GM23338 (cell line): ENCODE data around the gene MEGF9. TPM values are rescaled to one million over a fixed set of nuclear protein-coding genes. Genes with fewer than 3 reads are reported as not detected.
A peak's percentile ranks its signal among the peaks of the same experiment; 100 is the strongest.

Experiments used
- ATAC-seq: fragments of 200-7000 bp; cut with Tn5 transposase; 3 replicates; pipeline ENCODE4 v1.9.1; 2020
- DNase-seq: peaks from one replicate; pipeline ENCODE4 v3.0.0-alpha.2; 2015; ENCODE audit warnings: low spot score
- H2AFZ ChIP-seq: fragments of 200-600 bp; sonication (generic); 2 replicates; pipeline ENCODE4 v1.8.0; 2016; ENCODE audit warnings: antibody characterized with exemption, mild to moderate bottlenecking, moderate library complexity
- H3F3A ChIP-seq: fragments of 200-600 bp; sonication (generic); replicated peaks from 2 replicates; pipeline ENCODE4 v1.8.0; 2017; ENCODE audit warnings: antibody characterized with exemption, mixed run types, low read depth
- H3K27ac ChIP-seq: fragments of 200-600 bp; sonication (generic); 2 replicates; pipeline ENCODE4 v1.6.1; 2016; ENCODE audit warnings: low read depth
- H3K27me3 ChIP-seq: fragments of 200-600 bp; sonication (generic); 2 replicates; pipeline ENCODE4 v1.8.0; 2016; ENCODE audit warnings: mild to moderate bottlenecking, mixed run types, moderate library complexity; ENCODE audit not compliant: insufficient read depth
- H3K36me3 ChIP-seq: fragments of 200-600 bp; sonication (generic); 2 replicates; pipeline ENCODE4 v1.8.0; 2016; ENCODE audit warnings: mild to moderate bottlenecking; ENCODE audit not compliant: insufficient read depth
- H3K4me1 ChIP-seq: fragments of 200-600 bp; sonication (generic); 2 replicates; pipeline ENCODE4 v1.8.0; 2016; ENCODE audit warnings: mild to moderate bottlenecking, moderate library complexity; ENCODE audit not compliant: insufficient read depth
- H3K4me2 ChIP-seq: fragments of 200-600 bp; sonication (generic); 2 replicates; pipeline ENCODE4 v1.7.1; 2017; ENCODE audit warnings: mixed run types
- H3K4me3 ChIP-seq: fragments of 200-600 bp; sonication (generic); 2 replicates; pipeline ENCODE4 v1.6.1; 2016; ENCODE audit warnings: mixed run types
- H3K79me2 ChIP-seq: fragments of 200-600 bp; sonication (generic); replicated peaks from 2 replicates; pipeline ENCODE4 v1.8.0; 2017; ENCODE audit warnings: mild to moderate bottlenecking; ENCODE audit not compliant: insufficient read depth
- H3K9me2 ChIP-seq: fragments of 200-600 bp; sonication (generic); 2 replicates; pipeline ENCODE4 v1.8.0; 2017; ENCODE audit not compliant: insufficient read depth
- H4K20me1 ChIP-seq: fragments of 200-600 bp; sonication (generic); replicated peaks from 2 replicates; pipeline ENCODE4 v1.8.0; 2017; ENCODE audit warnings: mild to moderate bottlenecking; ENCODE audit not compliant: insufficient read depth
- H3K27ac Mint-ChIP-seq: 2 replicates; pipeline ENCODE4 v1.8.0; 2020; ENCODE audit warnings: inconsistent platforms, mild to moderate bottlenecking, moderate library complexity, mixed read lengths
- H3K27me3 Mint-ChIP-seq: 3 replicates; pipeline ENCODE4 v1.8.0; 2022; ENCODE audit warnings: low read depth, mild to moderate bottlenecking, moderate library complexity, mixed read lengths, inconsistent platforms; ENCODE audit not compliant: insufficient read depth, poor library complexity
- H3K36me3 Mint-ChIP-seq: 3 replicates; pipeline ENCODE4 v1.8.0; 2021; ENCODE audit warnings: low read depth, mild to moderate bottlenecking, inconsistent platforms, moderate library complexity, mixed read lengths
- H3K4me1 Mint-ChIP-seq: 3 replicates; pipeline ENCODE4 v1.8.0; 2020; ENCODE audit warnings: mild to moderate bottlenecking, inconsistent platforms, mixed read lengths
- H3K4me3 Mint-ChIP-seq: 3 replicates; pipeline ENCODE4 v1.8.0; 2021; ENCODE audit warnings: moderate library complexity, mild to moderate bottlenecking, inconsistent platforms, mixed read lengths
- H3K9me3 Mint-ChIP-seq: 3 replicates; pipeline ENCODE4 v1.8.0; 2020; ENCODE audit warnings: moderate library complexity, mild to moderate bottlenecking, inconsistent platforms, mixed read lengths
- CTCF ChIP-seq, 2 experiments: fragments of 200-600 bp in 1 of 2; sonication (generic) in 1 of 2; conservative IDR thresholded peaks; 2 replicates each; pipeline versions ENCODE4 v1.5.1 to v1.6.1; 2016 to 2017; ENCODE audit warnings: antibody characterized with exemption in 2 of 2, low read depth in 2 of 2, mild to moderate bottlenecking in 2 of 2, moderate library complexity in 1 of 2
- EZH2 ChIP-seq: fragments of 200-600 bp; sonication (generic); IDR thresholded peaks from one replicate; pipeline ENCODE4 v1.8.0; 2017; ENCODE audit warnings: antibody characterized with exemption, mild to moderate bottlenecking, low read depth; ENCODE audit not compliant: unreplicated experiment
- EZH2phosphoT487 ChIP-seq: fragments of 200-600 bp; sonication (generic); IDR thresholded peaks from one replicate; pipeline ENCODE4 v1.8.1; 2018; ENCODE audit warnings: antibody characterized with exemption; ENCODE audit not compliant: unreplicated experiment
- JUNB ChIP-seq: IDR thresholded peaks from one replicate; pipeline ENCODE4 v1.6.1; 2016; ENCODE audit warnings: antibody characterized with exemption; ENCODE audit not compliant: unreplicated experiment
- NANOG ChIP-seq: IDR thresholded peaks from 2 replicates; pipeline ENCODE4 v1.6.1; 2016; ENCODE audit warnings: antibody characterized with exemption, borderline replicate concordance
- POLR2AphosphoS5 ChIP-seq: IDR thresholded peaks from 2 replicates; pipeline ENCODE4 v1.6.1; 2016; ENCODE audit warnings: antibody characterized with exemption, low read depth
- STAT1 ChIP-seq: IDR thresholded peaks from one replicate; pipeline ENCODE4 v1.6.1; 2016; ENCODE audit warnings: antibody characterized with exemption; ENCODE audit not compliant: unreplicated experiment
- ZNF114 ChIP-seq: fragments of 250-450 bp; sonication (Bioruptor Pico); IDR thresholded peaks from 2 replicates; pipeline ENCODE4 v1.5.0; 2020; ENCODE audit warnings: mild to moderate bottlenecking, moderate library complexity
- polyA plus RNA-seq: library from polyadenylated mRNA; unstranded; fragments of >200 nt; fragmentation: Nextera tagmentation; extraction: Ambion mirVana; gene quantifications from 2 replicates; pipeline ENCODE4 v1.2.1, GENCODE V29; 2016
- total RNA-seq: library from RNA; depleted of rRNA; stranded (reverse); fragments of >200 nt; shearing (Covaris generic); gene quantifications from 2 replicates; pipeline ENCODE4 v1.2.3, GENCODE V29; 2014
- TF ChIP-seq, protein P1 (sequence below): fragments of 250-450 bp; sonication (Bioruptor Pico); IDR thresholded peaks from 2 replicates; pipeline ENCODE4 v1.5.0; 2020; ENCODE audit warnings: mild to moderate bottlenecking, moderate library complexity
- TF ChIP-seq, protein P2 (sequence below): IDR thresholded peaks from 2 replicates; pipeline ENCODE4 v1.6.1; 2016; ENCODE audit warnings: antibody characterized with exemption
- TF ChIP-seq, protein P3 (sequence below): IDR thresholded peaks from one replicate; pipeline ENCODE4 v1.6.1; 2018; ENCODE audit warnings: antibody characterized with exemption; ENCODE audit not compliant: unreplicated experiment

The MEGF9 gene
- total and polyA plus RNA-seq, 2 experiments from 2014 or later: 0.87 to 1.6 TPM

DNA sequence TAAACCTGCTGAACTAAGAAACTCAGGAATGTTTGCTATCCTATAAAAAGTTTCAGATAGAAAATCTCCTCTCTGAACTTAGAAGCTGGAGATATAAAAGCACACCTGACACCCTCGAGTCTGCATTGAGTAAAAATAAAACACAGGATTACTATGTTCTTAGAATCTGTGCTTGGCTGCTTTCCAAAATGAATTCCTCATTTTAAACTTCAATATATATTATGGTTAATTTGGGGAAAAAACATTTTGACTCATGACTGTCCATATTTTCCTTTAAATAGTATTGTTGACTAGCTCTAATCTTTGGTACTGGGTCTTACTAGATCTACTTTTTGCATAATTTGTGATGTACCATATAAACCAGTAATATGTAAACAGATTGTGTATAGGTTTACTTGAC lies 42.3 kb upstream of the MEGF9 start:
- peaks cover 5% of the 10 kb centered on the region; the same call in 1 of the 2 replicates for H3K36me3 ChIP-seq
- Mint-ChIP-seq H3K27me3 (no peaks in the 10 kb centered on the region), H3K4me3 (no peak overlapping the region), H3K27ac (no peak overlapping the region), H3K4me1 (no peaks in the 10 kb centered on the region), H3K9me3 (no peaks in the 10 kb centered on the region), H3K36me3 (peaks cover 4% of the 10 kb centered on the region; the same call in 1 of the 3 replicates)
- DNase-seq (no peak), ATAC-seq (no peak)
- H4K20me1 ChIP-seq: peaks cover 2% of the 10 kb centered on the region; the same call in 1 of the 2 replicates
- no peaks in the 10 kb centered on the region for H3K9me2 ChIP-seq
- peak overlapping the region; percentile 46; the same call in 1 of the 2 replicates for H3K27ac ChIP-seq
- H3F3A ChIP-seq: no peaks in the 10 kb centered on the region
- TF ChIP-seq CTCF (conservative IDR thresholded peaks at IDR 0.05; ENCODE audit: low read depth in 2 of 2) (no peak), EZH2phosphoT487 (no peak), EZH2 (no peak), NANOG (no peak), STAT1 (no peak), JUNB (no peak), ZNF114 (CRISPR knock-in tag) (no peak), POLR2AphosphoS5 (no peak)
- TF ChIP-seq, protein P1, sequence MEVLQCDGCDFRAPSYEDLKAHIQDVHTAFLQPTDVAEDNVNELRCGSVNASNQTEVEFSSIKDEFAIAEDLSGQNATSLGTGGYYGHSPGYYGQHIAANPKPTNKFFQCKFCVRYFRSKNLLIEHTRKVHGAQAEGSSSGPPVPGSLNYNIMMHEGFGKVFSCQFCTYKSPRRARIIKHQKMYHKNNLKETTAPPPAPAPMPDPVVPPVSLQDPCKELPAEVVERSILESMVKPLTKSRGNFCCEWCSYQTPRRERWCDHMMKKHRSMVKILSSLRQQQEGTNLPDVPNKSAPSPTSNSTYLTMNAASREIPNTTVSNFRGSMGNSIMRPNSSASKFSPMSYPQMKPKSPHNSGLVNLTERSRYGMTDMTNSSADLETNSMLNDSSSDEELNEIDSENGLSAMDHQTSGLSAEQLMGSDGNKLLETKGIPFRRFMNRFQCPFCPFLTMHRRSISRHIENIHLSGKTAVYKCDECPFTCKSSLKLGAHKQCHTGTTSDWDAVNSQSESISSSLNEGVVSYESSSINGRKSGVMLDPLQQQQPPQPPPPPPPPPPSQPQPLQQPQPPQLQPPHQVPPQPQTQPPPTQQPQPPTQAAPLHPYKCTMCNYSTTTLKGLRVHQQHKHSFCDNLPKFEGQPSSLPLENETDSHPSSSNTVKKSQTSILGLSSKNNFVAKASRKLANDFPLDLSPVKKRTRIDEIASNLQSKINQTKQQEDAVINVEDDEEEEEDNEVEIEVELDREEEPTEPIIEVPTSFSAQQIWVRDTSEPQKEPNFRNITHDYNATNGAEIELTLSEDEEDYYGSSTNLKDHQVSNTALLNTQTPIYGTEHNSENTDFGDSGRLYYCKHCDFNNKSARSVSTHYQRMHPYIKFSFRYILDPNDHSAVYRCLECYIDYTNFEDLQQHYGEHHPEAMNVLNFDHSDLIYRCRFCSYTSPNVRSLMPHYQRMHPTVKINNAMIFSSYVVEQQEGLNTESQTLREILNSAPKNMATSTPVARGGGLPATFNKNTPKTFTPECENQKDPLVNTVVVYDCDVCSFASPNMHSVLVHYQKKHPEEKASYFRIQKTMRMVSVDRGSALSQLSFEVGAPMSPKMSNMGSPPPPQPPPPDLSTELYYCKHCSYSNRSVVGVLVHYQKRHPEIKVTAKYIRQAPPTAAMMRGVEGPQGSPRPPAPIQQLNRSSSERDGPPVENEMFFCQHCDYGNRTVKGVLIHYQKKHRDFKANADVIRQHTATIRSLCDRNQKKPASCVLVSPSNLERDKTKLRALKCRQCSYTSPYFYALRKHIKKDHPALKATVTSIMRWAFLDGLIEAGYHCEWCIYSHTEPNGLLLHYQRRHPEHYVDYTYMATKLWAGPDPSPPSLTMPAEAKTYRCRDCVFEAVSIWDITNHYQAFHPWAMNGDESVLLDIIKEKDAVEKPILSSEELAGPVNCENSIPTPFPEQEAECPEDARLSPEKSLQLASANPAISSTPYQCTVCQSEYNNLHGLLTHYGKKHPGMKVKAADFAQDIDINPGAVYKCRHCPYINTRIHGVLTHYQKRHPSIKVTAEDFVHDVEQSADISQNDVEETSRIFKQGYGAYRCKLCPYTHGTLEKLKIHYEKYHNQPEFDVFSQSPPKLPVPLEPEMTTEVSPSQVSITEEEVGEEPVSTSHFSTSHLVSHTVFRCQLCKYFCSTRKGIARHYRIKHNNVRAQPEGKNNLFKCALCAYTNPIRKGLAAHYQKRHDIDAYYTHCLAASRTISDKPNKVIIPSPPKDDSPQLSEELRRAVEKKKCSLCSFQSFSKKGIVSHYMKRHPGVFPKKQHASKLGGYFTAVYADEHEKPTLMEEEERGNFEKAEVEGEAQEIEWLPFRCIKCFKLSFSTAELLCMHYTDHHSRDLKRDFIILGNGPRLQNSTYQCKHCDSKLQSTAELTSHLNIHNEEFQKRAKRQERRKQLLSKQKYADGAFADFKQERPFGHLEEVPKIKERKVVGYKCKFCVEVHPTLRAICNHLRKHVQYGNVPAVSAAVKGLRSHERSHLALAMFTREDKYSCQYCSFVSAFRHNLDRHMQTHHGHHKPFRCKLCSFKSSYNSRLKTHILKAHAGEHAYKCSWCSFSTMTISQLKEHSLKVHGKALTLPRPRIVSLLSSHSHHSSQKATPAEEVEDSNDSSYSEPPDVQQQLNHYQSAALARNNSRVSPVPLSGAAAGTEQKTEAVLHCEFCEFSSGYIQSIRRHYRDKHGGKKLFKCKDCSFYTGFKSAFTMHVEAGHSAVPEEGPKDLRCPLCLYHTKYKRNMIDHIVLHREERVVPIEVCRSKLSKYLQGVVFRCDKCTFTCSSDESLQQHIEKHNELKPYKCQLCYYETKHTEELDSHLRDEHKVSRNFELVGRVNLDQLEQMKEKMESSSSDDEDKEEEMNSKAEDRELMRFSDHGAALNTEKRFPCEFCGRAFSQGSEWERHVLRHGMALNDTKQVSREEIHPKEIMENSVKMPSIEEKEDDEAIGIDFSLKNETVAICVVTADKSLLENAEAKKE (CRISPR knock-in tag): no peak
- TF ChIP-seq, protein P2, sequence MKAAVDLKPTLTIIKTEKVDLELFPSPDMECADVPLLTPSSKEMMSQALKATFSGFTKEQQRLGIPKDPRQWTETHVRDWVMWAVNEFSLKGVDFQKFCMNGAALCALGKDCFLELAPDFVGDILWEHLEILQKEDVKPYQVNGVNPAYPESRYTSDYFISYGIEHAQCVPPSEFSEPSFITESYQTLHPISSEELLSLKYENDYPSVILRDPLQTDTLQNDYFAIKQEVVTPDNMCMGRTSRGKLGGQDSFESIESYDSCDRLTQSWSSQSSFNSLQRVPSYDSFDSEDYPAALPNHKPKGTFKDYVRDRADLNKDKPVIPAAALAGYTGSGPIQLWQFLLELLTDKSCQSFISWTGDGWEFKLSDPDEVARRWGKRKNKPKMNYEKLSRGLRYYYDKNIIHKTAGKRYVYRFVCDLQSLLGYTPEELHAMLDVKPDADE: no peak
- TF ChIP-seq, protein P3, sequence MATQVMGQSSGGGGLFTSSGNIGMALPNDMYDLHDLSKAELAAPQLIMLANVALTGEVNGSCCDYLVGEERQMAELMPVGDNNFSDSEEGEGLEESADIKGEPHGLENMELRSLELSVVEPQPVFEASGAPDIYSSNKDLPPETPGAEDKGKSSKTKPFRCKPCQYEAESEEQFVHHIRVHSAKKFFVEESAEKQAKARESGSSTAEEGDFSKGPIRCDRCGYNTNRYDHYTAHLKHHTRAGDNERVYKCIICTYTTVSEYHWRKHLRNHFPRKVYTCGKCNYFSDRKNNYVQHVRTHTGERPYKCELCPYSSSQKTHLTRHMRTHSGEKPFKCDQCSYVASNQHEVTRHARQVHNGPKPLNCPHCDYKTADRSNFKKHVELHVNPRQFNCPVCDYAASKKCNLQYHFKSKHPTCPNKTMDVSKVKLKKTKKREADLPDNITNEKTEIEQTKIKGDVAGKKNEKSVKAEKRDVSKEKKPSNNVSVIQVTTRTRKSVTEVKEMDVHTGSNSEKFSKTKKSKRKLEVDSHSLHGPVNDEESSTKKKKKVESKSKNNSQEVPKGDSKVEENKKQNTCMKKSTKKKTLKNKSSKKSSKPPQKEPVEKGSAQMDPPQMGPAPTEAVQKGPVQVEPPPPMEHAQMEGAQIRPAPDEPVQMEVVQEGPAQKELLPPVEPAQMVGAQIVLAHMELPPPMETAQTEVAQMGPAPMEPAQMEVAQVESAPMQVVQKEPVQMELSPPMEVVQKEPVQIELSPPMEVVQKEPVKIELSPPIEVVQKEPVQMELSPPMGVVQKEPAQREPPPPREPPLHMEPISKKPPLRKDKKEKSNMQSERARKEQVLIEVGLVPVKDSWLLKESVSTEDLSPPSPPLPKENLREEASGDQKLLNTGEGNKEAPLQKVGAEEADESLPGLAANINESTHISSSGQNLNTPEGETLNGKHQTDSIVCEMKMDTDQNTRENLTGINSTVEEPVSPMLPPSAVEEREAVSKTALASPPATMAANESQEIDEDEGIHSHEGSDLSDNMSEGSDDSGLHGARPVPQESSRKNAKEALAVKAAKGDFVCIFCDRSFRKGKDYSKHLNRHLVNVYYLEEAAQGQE: no peak
- no peak overlapping the region for H3K4me2 ChIP-seq
- no peak overlapping the region for H3K4me3 ChIP-seq
- H3K4me1 ChIP-seq: no peaks in the 10 kb centered on the region
- no peak overlapping the region for H2AFZ ChIP-seq
- no peaks in the 10 kb centered on the region for H3K79me2 ChIP-seq
- no peaks in the 10 kb centered on the region for H3K27me3 ChIP-seq
